HG03139 (cell line): ENCODE data around the gene CTU2.

ENCODE experiments used
- ATAC-seq: cut with Tn5 transposase; IDR thresholded peaks from one replicate; pipeline ENCODE4 v1.9.1; 2021; ENCODE audit not compliant: unreplicated experiment

CTU2 gene

DNA sequence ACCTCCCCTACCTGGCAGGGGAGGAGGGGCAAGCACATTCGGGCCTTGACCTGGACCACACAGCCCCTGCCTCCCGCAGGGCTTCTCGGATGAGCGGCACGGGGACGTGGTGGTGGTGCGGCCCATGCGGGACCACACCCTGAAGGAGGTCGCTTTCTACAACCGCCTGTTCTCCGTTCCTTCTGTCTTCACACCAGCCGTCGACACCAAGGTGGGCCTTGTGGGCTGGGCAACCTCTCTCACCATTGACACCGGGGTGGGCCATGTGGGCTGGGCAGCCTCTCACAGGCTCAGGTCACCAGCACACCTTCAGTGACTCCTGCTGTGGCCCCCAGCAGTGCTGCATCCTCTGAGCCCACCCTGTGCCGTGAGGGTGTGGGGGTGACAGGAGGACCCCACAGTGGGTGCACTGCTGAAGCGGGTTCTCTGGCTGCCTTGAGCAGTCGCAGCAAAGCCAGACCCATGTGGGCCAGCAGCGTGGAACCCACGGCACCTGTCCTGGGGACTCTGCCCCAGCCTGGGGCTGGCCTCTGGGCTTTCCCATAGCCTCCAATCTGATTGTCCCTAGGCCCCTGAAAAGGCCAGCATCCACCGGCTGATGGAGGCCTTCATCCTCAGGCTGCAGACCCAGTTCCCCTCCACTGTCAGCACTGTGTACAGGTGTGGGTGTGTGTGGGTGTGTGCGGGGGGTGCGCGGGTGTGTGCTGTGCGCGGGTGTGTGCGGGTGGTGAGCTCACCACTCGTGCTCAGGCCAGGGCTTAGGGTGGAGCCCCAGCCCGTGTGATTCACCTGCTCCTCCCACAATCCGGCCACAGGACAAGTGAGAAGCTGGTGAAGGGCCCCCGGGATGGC lies 7.5 kb downstream of the CTU2 start:
- no peak for ATAC-seq

DNA sequence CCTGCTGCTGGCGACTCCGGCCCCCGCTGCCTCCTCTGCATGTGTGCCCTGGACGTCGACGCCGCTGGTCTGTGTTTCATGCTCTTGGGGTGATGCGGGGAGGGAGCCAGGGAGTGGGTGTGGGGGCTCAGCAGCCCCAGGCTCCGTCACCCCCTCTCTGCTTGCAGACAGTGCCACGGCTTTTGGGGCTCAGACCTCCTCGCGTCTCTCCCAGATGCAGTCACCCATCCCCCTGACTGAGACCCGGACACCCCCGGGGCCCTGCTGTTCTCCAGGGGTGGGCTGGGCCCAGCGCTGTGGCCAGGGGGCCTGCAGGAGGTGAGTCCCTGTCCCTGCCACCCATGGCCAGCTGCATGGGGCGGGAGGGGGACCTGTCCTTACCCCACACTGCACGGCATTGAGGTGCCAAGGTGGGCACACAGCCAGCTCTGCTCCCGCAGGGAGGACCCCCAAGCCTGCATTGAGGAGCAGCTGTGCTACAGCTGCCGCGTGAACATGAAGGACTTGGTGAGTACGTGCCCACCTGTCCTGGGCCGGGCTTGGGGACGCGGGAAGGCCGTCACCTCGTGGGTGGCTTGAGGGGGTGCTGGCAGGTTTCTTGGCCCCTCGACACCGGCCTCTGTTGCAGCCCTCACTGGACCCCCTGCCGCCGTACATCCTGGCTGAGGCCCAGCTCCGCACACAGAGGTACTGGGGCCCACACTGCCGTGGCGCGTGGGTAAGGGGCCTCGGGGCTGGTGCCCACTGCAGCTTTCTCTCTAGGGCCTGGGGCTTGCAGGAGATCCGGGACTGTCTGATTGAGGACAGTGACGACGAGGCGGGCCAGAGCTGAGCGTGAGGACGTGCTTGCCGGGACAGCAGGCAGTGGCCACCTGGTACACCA lies 8.4 kb downstream of the CTU2 start:
- no peak for ATAC-seq

DNA sequence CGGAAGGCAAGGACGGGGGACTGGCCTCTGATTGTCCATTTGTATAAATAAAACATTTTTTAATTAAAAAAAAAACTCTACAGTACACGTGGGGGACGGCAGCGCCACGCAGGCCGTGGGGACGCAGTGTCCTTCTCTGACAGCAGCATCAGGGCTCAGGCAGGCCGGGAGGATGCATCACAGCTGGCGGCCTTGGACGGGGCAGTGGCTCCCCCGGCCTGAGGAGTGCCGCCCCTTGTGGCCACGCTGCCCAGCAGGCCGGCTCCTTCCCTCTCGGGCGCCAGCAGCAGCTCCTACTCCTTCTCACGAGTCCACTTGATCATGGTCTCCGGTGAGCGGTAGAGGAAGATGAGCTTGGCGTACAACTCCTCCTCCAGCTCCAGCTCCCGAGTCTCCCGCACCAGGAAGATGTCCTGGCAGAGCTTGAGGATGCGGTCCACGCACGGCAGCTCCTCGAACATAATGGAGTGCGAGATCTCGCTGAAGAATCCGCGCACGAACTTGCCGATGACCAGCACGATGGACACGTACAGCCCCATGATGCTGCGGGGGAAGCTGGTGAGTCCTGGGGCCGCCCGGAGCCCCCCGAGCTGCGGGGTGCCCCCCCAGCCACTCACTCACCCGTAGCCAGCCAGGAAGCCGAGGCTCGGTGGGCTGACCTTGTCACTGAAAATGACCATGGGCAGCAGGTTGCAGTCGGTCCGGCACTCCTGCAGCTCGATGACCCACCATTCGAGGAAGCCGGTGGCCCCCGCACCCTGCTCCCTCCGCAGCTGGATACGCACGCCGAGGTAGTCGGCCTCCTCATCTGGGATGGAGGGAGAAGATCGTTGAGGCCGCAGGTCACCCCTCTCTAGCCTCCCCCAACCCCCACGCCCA lies 9.2 kb downstream of the CTU2 start:
- no peak for ATAC-seq

DNA sequence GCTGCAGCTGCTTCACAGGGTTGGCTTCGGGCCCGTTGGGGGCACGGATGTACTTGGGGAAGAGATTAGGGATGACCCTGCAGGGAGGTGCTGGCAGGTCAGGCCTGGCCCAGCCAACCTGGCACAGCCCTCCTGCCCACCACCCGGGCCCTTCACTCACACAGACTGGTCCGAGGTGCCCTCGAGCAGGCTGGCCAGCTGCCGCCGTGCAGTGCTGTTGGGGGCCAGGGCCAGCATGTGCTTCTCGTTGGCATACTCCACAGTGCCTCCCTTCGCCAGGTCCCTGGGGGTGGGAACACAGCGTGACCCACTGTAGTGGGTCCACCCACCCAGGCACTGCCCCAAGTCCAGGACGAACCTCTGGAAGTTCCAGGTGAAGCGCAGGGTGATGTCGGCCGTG lies 9.9 kb downstream of the CTU2 start:
- no peak for ATAC-seq

DNA sequence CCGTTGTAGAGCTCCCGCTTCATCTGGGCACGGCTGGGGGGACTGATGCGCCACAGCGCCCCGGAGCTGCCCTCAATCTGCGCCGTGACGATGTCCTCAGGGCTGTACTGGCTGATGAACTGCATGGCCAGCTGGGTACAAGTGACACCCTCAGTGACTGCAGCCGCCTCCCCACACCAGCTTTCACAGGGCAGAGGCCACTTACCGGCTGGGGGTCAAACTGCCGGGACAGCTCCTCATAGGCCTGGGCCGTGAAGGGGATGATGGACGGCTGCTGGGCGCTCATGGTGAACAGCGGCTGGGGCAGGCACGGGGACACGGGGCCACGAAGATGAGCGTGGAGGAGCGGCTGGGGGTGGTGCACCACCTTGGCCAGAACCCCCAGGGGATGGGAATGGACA lies 10.3 kb downstream of the CTU2 start:
- no peak for ATAC-seq

DNA sequence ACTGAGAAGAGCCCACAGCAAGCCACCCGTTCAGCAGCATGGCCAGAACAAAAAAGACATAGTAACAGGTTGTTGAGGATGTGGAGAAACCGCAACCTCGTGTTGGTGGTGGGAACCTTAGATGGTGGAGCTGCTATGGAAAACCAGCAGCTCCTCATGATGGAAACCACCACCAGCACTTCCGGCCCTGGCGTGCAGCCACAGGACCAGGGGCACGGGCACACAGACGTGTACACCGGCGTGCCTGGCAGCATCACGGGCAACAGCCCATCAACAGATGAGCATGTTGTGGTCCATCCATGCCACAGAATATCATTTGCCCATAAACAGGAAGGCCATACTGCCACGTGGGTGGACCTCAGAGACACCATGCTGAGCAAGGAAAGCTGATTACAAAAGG lies 11.9 kb downstream of the CTU2 start:
- no peak for ATAC-seq

DNA sequence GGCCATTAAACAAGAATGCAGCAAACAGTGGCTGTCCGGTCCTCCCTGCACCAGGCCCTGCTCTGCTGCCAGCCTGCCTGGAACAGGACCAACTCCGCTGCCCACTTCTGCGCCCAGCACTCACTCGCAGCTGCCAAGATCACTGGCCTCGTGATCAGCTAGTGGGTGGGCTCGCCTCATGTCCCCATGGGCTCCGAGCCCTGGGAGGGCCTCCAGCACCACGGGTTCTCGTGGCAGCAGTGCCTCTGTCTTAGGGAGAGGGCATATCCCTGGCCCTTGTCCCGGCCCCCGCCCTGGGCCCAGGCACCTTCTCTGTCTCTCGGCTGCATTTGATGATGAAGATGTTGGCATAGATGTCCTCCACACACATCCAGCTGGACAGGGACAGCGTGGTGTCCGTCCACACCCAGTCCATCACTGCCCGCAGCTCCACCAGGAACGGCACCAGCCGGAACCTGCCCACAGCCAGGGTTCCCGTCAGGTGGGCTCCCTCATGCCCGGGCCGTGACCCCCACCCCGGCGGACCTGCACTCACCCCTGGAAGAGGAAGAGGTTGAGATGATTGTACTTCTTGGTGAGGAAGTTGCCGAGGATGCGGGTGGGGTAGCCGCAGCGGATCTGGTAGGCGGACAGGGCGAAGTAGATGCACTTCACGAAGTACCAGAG lies 13.1 kb downstream of the CTU2 start:
- no peak for ATAC-seq

DNA sequence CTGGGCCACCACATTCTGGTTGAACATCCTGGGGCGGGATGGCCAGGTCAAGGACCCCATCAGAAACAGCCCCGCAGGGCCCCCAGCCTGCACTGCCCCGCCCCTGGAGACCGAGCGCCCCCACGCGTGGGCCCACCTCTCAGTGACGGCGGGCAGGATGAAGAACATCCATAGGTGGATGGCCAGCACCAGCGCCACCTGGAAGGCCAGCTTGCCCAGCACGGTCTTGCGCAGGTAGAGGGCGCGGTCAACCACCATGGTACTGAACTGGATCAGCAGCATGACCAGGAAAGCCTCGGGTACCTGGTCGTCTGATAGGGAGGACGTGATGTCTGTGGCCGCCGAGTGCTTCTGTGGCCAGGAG lies 13.6 kb downstream of the CTU2 start:
- no peak for ATAC-seq

DNA sequence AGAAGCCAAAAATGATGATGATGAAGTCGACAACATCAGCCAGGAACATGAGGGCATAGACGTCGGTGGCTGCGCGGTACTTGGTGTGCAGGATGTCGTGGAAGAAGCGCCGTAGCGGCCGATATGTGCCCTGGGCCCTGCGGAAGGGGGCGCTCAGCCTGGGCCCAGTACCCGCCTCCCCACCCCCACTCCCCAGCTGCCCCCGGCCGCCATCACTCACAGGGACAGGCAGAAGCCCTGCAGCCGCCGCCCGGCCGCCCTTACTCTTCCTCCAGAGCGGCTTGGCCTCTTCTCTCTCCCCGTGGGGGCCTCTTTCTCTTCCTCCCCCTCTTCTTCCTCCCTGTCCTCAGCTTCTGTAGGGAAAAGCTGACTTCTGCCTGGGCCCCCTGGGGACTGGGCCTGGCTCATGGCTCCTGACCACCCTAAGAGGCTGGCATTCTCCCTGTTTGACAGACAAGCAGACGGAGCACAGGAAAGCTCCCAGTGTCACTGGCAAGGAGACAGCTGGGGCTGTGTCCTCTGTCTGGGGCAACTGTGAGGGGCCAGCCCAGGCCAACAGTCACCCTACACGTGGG lies 14.2 kb downstream of the CTU2 start:
- ATAC-seq, result no peak

DNA sequence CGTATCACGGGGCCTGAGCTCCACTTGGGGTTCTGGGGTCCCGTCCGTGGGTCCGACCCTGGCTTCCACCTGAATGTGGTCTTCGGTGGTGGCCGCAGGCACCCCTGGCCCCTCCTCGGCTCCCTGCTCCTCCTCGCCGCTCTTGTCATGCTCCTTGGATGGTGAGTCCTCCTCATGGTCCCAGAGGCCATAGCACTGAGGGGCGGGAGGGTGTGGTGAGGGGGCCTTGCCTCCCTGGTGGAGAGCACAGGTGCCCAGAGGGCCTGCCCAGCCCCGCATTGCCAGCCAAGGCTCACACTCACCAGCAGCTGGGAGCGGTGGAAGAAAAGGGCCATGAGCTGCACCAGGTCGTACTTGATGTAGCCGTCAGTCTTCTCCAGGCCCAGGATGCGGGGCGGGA lies 14.9 kb downstream of the CTU2 start:
- no peak for ATAC-seq

DNA sequence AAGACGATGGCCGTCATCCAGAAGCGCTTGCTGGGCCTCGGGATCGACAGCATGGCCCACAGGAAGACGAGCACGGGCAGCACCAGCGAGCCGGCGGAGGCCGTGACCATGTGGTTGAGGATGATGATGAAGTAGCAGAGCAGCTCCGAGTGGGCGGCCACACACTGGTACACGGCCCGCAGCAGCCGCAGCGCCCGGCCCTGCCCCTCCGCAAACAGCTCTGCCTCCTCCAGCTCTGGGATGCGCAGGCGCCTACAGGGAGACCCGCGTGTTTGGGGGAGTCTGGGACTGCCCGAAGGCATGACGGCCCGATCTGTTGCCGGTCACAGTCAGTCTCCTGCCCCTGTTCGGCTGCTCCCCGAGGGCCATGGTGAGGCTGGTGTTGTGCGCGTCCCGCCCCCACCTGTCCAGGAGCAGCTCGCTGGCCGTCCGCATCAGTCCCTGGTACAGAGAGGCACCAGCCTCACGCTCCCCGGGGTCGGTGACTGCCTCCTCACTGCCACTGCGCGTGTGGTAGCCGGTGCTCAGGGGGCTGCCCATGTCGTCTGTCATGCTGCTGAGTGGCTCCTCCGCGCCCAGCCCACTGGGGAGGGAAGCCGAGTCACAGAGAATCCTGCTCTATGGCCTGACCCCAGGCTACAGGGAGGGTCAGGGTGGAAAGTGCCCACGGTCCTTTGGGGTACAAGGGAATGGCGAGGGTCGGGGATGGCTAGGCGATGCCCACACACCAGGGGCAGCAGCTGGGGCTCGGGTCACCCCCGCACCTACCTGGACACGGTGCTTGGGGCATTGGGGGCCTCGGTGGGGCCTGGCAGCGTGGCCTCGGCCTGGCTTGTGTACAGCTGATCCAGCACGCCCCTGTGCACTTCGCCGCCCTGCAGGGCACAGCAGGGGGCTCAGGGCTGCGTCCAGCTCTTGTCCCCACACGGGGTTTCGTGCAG lies 15.8 kb downstream of the CTU2 start:
- no peak for ATAC-seq

DNA sequence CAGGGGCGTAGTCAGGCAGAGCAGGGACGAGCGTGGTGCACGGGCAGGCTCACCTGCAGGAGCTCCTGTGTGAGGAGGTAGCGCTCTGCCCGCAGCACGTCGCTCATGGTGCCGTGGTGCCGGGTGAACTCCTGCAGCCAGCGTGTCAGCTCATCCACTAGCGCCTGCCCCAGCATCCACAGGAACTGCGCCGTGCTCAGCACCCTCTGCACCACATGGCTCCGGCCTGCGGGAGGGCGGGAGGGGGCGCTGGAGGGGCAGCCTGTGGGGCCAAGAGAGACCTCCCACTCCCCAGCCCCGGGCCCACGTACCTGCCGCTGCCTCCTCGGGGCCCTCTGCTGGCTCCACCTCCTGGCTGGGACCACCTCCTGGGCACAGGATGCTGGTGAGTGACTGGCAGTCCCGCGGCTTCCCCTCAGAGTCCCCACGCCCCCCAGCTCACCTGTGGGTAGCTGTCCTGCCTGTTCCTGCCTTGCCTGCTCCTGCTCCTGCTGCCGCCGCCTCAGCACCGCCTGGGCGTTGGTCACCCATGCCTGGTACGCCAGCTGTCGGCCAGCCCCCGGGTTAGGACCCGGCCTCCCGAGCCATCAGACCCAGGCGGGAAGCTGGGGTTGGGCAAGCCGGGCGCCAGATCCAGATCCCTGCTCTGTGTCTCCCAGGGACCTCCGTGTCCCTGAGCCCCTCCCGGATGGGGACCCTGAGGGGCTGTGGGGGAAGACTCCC lies 16.6 kb downstream of the CTU2 start:
- ATAC-seq, result no peak

DNA sequence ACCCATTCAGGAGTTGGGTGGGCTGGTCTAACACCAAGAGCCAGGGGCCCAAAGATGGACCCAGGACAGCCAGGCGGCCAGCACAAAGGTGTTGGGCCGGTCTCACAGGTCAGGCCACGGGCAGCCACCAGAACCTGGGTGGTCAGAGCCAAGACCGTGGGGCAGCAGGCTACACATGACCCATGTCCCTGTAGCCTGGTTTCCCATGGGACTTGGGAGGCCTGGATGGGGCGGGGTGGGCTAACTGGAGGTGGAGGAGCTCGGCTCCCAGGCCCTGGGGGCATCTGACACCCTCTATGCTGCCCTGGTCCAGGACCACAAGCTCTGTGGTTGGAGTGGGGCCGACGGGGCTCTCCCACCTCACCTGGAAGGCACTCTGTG lies 17.2 kb downstream of the CTU2 start:
- no peak for ATAC-seq

DNA sequence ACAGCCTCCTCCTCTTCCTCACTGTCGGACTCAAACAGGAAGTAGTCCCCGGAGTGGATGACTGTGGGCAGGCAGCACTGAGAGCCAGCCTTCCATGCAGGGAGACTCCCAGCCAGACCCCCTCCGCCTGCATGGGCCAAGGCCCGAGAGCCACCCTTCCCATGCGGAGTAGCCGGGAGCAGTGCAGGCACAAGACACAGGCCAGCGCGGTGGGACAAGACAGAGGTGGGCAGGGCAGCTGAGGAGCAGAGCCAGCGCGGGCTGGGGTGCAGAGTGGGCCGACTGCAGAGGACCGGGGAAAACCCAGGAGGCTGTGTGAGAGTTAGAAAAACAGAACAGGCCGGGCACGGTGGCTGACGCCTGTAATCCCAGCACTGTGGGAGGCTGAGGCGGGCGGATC lies 17.6 kb downstream of the CTU2 start:
- ATAC-seq, result no peak

DNA sequence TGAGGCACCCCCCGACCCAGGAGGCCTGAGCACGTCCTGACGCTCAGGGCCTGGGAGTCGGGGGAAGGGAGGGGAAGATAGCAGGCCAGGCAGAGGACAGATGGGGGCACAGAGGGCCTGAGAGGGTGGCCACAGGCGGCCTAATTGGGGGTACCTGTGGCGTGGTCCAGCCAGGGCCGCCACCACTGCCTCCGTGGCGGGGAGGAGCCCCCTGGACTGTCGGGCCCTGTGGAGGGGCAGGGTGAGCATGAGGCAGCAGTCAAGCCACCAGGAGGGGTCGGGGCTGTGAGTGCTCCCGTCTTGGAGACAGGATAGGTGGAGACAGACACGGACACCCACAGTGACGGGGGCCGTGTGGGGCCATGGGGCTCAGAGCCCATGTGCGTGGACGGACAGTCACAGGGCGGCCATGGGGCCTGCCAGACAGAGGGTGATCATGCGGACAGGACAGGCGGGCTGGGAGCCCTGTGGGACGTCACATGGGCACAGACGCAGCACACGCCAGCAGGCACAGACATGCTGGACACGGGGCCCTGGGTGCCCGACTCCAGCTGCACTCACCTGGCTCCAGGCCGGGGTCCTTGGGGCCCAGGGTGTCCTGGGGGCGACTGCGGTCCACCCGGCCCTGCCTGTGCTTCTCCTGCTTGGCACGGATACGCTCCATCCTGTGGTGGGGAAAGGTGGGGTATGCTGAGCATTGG lies 18.7 kb downstream of the CTU2 start:
- ATAC-seq, result no peak

DNA sequence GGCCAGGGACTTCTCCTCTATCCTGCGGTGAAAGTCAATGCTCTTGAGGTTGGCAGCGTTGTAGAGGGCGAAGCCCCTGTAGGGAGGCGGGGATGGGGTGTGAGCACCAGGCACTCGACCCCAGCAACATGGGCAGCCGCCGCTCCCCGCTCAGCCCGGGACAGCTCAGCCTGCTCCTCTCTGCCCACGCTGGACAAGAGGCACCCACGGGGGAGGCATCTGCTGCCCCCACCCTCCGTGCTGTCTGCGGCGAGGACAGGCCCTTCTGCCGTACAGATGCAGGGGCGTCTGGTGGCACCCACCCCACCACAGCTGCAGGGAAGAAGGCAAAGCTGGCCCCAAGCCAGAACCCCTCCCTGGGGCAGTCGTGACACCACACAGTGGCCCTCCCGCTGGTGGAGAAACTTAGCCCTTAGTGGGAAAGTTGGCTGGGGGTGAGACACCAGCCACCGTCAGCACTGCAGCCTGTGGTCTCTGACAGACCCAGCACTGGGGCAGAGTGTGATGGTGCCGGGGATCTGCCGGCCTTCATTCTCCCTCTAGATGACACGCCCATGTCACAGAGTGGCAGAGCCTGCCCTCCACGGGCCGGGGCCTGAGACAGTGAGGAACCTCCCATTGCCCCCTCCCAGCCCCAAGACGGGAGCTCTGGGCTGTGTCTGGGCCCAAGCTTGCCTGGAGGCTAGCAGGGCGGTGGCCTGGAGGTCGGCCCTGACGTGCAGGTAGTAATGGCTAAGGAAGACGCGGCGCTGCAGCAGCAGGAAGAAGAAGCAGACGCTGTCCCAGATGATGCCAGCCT lies 19.5 kb downstream of the CTU2 start:
- ATAC-seq, result no peak

DNA sequence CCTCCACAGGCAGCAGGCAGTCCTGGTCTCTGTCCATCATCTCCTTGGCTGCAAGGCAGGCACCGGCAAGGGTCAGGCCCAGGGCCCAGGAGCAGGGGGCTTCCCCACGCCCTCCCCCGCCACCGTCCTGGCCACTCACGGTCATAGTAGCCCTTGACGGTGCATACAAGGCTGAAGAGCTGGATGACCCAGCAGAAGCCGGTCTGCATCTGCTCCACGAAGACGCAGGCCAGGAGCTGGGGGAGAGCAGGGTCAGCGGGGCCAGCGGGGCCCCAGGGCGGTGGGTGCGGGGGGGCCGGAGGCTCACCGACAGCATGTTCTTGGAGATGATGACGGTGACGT lies 20.1 kb downstream of the CTU2 start:
- ATAC-seq, result no peak
